Measurements from ENCODE around the gene SEC62.
A peak's percentile ranks its signal among the peaks of the same experiment; 100 is the strongest.

The SEC62 gene

GRCh38 chr3:170022336-170022735, 55.7 kb downstream of the SEC62 start:
- no peak for DNase-seq

- DNase-seq, result no peak
These were observed 56.6 kb downstream of the SEC62 start for GRCh38 chr3:170023165-170023564.

GRCh38 chr3:170024581-170024980, 58.0 kb downstream of the SEC62 start:
- DNase-seq, result peak; percentile 44

GRCh38 chr3:170027233-170028102, 60.9 kb downstream of the SEC62 start:
- peak; percentile 35 for DNase-seq

GRCh38 chr3:170033489-170033888, 66.9 kb downstream of the SEC62 start:
- peak; percentile 69 for DNase-seq

GRCh38 chr3:170037463-170038433, 71.1 kb downstream of the SEC62 start, which contains the start of gene GPR160:
TSS of gene GPR160 (plus strand) at chr3:170037995. CDS start at chr3:170083973, 45,978 bp downstream.
- DNase-seq, result peak; percentile 79

- peak; percentile 64 for DNase-seq
These were observed 72.0 kb downstream of the SEC62 start for GRCh38 chr3:170038434-170039110.

- DNase-seq, result no peak
These were observed 73.8 kb downstream of the SEC62 start for GRCh38 chr3:170040418-170040817.

GRCh38 chr3:170043506-170043905, 76.9 kb downstream of the SEC62 start:
- peak; percentile 80 for DNase-seq

- peak; percentile 88 for DNase-seq
These were observed 77.7 kb downstream of the SEC62 start for GRCh38 chr3:170044271-170044670.

- peak; percentile 98 for DNase-seq
These were observed 78.2 kb downstream of the SEC62 start for GRCh38 chr3:170044795-170045244.

GRCh38 chr3:170046269-170047132, 79.9 kb downstream of the SEC62 start:
- no peak for DNase-seq

GRCh38 chr3:170047133-170047404, 80.5 kb downstream of the SEC62 start:
- DNase-seq, result no peak
